Cardiac muscle cell (in vitro differentiated cells and primary cell): ENCODE measurements around the gene BIK. TPM values are rescaled to one million over a fixed set of nuclear protein-coding genes. Genes with fewer than 3 reads are reported as not detected.

Experiments used
- DNase-seq, 2 donors: peaks; one replicate each; pipeline versions ENCODE4 v3.0.0 to v3.0.0-alpha.2; 2010 to 2017; ENCODE audit warnings: low read depth in 1 of 2, low spot score in 1 of 2
- H3K27ac ChIP-seq: fragments of 200-600 bp; sonication (generic); 2 replicates; pipeline ENCODE4 v1.5.1; 2016
- H3K27me3 ChIP-seq: fragments of 200-600 bp; sonication (generic); 2 replicates; pipeline ENCODE4 v1.6.0; 2016; ENCODE audit warnings: control low read depth
- H3K36me3 ChIP-seq: fragments of 200-600 bp; sonication (generic); 2 replicates; pipeline ENCODE4 v1.5.1; 2016; ENCODE audit warnings: control low read depth
- H3K4me1 ChIP-seq: fragments of 200-600 bp; sonication (generic); 2 replicates; pipeline ENCODE4 v1.8.1; 2017; ENCODE audit warnings: low read depth, mild to moderate bottlenecking, mixed run types
- H3K4me3 ChIP-seq: fragments of 200-600 bp; sonication (generic); 2 replicates; pipeline ENCODE4 v1.5.1; 2016; ENCODE audit warnings: mild to moderate bottlenecking
- H3K9me3 ChIP-seq: fragments of 200-600 bp; sonication (generic); 2 replicates; pipeline ENCODE4 v1.5.1; 2017; ENCODE audit warnings: low read depth, mild to moderate bottlenecking, control low read depth
- polyA plus RNA-seq: library from polyadenylated mRNA; unstranded; fragments of >200 nt; fragmentation: Nextera tagmentation; extraction: Ambion mirVana; gene quantifications from 2 replicates; pipeline ENCODE4 v1.2.1, GENCODE V29; 2016
- total RNA-seq: library from RNA; depleted of rRNA; stranded (reverse); fragments of >200 nt; gene quantifications from 2 replicates; pipeline ENCODE4 v1.2.3, GENCODE V29; 2016
- TF ChIP-seq, protein P1 (sequence below): IDR thresholded peaks from 2 replicates; pipeline ENCODE4 v1.5.1; 2012; ENCODE audit warnings: low read depth, mild to moderate bottlenecking, low read length

BIK gene, protein sequence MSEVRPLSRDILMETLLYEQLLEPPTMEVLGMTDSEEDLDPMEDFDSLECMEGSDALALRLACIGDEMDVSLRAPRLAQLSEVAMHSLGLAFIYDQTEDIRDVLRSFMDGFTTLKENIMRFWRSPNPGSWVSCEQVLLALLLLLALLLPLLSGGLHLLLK
- total RNA-seq, result 21.0 and 41.7 TPM in 2 replicates
- 34.6 and 65.4 TPM in 2 replicates for polyA plus RNA-seq

DNA sequence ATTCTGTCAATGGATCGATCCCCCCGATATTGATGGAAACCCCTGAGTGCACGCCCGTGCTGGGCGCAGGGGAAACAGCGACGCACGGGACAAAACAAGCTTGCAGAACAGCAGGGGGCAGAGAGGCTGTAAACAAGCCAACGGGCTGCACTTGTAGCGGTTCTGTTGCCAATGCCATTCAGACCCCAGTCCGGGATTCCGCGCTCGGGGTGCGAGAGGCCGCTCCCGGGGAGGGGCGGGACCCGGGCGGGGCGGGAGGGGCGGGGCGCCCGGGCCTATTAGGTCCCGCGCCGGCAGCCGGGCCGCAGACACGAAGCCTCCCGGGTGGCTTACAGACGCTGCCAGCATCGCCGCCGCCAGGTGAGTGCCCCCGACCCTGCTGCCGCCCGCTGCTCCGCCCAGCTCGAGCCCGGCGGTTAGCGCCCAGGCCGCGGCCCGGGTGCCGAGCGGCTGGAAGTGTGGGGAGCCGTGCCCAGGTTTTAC is at the start of gene BIK:
BIK (plus strand) TSS at position 307 of the 483 bp plus-strand sequence. CDS start 13,273 bp downstream, outside the sequence.
- TF ChIP-seq, protein P1, sequence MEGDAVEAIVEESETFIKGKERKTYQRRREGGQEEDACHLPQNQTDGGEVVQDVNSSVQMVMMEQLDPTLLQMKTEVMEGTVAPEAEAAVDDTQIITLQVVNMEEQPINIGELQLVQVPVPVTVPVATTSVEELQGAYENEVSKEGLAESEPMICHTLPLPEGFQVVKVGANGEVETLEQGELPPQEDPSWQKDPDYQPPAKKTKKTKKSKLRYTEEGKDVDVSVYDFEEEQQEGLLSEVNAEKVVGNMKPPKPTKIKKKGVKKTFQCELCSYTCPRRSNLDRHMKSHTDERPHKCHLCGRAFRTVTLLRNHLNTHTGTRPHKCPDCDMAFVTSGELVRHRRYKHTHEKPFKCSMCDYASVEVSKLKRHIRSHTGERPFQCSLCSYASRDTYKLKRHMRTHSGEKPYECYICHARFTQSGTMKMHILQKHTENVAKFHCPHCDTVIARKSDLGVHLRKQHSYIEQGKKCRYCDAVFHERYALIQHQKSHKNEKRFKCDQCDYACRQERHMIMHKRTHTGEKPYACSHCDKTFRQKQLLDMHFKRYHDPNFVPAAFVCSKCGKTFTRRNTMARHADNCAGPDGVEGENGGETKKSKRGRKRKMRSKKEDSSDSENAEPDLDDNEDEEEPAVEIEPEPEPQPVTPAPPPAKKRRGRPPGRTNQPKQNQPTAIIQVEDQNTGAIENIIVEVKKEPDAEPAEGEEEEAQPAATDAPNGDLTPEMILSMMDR, result peak; percentile 31
- Histone ChIP-seq H3K36me3 (no peaks in the 10 kb centered on the region), H3K4me3 (peak within 1 kb of the TSS; percentile 49), H3K9me3 (no peaks in the 10 kb centered on the region), H3K27ac (no peak within 1 kb of the TSS), H3K4me1 (no peaks in the 10 kb centered on the region), H3K27me3 (peaks cover 28% of the 10 kb centered on the region)
- DNase-seq, result peak; percentile 35 to 75

DNA sequence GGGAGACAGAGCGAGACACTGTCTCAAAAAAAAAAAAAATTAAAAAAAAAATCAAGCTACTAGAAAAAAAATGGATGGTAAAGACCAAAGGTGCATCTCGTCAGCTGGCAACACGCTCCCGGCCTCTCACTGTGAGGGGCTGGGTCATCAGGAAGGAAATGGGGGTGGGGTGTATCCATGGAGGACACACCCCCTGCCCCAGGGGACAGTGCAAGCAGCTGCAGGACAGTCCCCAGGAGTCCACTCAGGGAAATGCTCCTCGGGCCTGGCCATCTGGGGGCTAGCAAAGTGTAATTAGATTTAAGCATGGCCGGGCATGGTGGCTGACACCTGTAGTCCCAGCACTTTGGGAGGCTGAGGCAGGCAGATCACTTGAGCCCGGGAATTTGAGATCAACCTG is 44.4 kb upstream of the BIK start:
- DNase-seq, result no peak
- Histone ChIP-seq H3K36me3 (peaks cover 13% of the 10 kb centered on the region), H3K4me1 (no peaks in the 10 kb centered on the region)

DNA sequence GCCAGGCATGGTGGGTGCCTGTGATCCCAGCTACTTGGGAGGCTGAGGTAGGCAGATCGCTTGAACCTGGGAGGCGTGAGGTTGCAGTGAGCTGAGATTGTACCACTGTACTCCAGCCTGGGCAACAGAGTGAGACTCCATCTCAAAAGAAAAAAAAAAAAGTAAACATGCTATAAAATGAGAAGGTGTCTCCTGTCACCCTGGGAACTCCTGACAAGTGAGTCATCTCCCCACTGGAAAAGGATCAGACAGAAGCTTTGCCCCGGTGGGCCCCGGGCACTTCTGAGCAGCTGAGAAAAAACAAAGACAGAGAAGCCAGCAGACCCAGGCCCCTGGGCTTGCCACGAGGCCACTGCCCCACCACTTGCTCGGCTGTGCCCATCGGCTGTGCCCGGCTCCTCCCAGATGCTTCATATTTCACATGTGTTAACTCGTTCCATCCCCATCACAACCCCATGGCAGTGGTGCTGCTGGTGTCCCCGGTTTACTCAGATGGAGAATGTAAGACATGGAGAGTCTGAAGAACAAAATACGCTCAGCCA is 43.6 kb upstream of the BIK start:
- H3K27ac ChIP-seq, result no peak overlapping the region
- TF ChIP-seq, protein P1, result no peak
- no peaks in the 10 kb centered on the region for H3K4me1 ChIP-seq
- H3K27me3 ChIP-seq, result no peaks in the 10 kb centered on the region
- no peak for DNase-seq
- peaks cover 13% of the 10 kb centered on the region for H3K36me3 ChIP-seq
- H3K4me3 ChIP-seq, result no peak overlapping the region
- no peaks in the 10 kb centered on the region for H3K9me3 ChIP-seq

More for the DNA sequence above, 44.4 kb upstream of the BIK start:
- Histone ChIP-seq H3K9me3 (no peaks in the 10 kb centered on the region), H3K27ac (no peak overlapping the region), H3K27me3 (no peaks in the 10 kb centered on the region), H3K4me3 (no peak overlapping the region)
- TF ChIP-seq, protein P1, result no peak

DNA sequence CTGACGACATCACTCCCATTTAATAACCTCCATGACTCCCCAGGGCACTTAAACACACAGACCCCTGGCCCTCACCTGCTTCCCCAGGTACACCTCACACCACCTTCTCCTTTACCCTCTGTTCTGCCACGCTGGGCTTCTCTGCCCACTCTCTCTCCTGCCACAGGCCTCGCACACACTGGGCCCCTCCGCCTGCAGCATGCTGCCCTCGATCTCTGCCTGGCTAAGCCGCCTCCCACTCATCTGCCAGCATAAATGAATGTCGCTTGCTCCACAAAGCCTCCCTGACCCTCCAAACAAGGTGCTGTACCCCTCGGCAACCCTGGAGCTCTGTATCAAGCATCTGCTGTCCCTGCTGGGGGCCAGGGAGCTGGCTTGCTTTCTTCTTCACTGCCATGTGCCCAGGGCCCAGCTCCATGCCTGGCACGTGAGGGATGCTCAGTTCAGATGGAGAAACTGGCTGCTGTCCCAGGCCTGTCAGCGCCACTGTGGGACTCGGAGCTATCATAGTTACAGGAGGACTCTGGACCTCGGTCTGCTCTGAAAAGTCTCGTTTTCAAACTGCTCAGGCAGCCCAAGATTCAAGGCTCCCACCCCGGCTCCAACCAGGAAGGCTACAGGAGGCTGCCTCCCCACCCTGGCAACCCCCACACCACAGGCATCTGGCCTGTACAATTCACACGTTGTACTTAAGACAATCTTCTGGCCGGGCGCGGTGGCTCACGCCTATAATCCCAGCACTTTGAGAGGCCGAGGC is 33.3 kb upstream of the BIK start:
- Histone ChIP-seq H3K27me3 (no peaks in the 10 kb centered on the region), H3K27ac (no peak overlapping the region), H3K4me3 (no peak overlapping the region), H3K9me3 (no peaks in the 10 kb centered on the region), H3K4me1 (no peaks in the 10 kb centered on the region), H3K36me3 (no peaks in the 10 kb centered on the region)
- DNase-seq, result no peak
- TF ChIP-seq, protein P1, result no peak

DNA sequence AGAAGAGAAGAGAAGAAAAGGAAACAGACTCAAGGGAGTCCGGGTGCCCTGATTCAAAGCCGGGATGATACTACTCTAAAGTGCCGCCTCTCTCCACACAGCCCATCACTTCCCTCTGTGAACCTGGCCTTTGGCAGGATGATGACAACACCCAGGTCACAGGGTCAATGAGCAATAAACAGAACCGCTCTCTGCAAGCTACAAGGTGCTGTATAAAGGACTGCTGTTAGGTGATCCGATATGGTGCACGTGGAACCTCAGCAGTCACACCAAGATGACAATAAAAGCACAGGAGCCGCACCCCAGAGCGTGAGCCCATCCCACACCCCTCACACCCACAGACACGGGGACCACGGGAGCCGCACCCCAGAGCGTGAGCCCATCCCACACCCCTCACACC is 32.0 kb upstream of the BIK start:
- Histone ChIP-seq H3K4me3 (no peak overlapping the region), H3K36me3 (no peaks in the 10 kb centered on the region), H3K27me3 (no peaks in the 10 kb centered on the region), H3K4me1 (no peaks in the 10 kb centered on the region), H3K9me3 (no peaks in the 10 kb centered on the region), H3K27ac (no peak overlapping the region)
- TF ChIP-seq, protein P1, result no peak
- DNase-seq, result no peak
